GM12878 (cell line): ENCODE measurements around the gene ENGASE.

Experiments used
- BCL11A ChIP-seq: IDR thresholded peaks from 2 replicates; pipeline ENCODE4 v1.6.1; 2011; ENCODE audit warnings: low read depth, low read length
- BCLAF1 ChIP-seq: fragments of 450-650 bp; IDR thresholded peaks from 2 replicates; pipeline ENCODE4 v1.6.1; 2017; ENCODE audit warnings: antibody characterized with exemption, mild to moderate bottlenecking, moderate library complexity
- CHD2 ChIP-seq: IDR thresholded peaks from 2 replicates; pipeline ENCODE4 v1.6.1; 2011; ENCODE audit warnings: low read depth, low read length, improper control_type of control experiment, borderline replicate concordance
- CTCF ChIP-seq, 3 experiments: IDR thresholded peaks in 2 of 3; conservative IDR thresholded peaks in 1 of 3; 2 replicates each; pipeline ENCODE4 v1.5.1; 2011; ENCODE audit warnings: low read depth in 3 of 3, low read length in 3 of 3, mild to moderate bottlenecking in 3 of 3, control low read depth in 2 of 3, moderate library complexity in 2 of 3, inconsistent platforms in 1 of 3, mixed read lengths in 1 of 3; ENCODE audit not compliant: control insufficient read depth in 2 of 3, insufficient read depth in 1 of 3; ENCODE audit errors: extremely low read depth in 1 of 3
- FOS ChIP-seq: IDR thresholded peaks from 3 replicates; pipeline ENCODE4 v1.6.1; 2011; ENCODE audit warnings: borderline replicate concordance; ENCODE audit not compliant: insufficient read length; ENCODE audit errors: extremely low read depth
- MAX ChIP-seq: IDR thresholded peaks from 2 replicates; pipeline ENCODE4 v1.6.1; 2012; ENCODE audit warnings: low read depth, low read length, improper control_type of control experiment
- POLR2AphosphoS5 ChIP-seq: IDR thresholded peaks from 2 replicates; pipeline ENCODE4 v1.6.1; 2011; ENCODE audit warnings: mild to moderate bottlenecking, low read length, inconsistent platforms
- SIX5 ChIP-seq: IDR thresholded peaks from 2 replicates; pipeline ENCODE4 v1.6.1; 2011; ENCODE audit warnings: mild to moderate bottlenecking, low read depth, low read length, moderate library complexity; ENCODE audit not compliant: severe bottlenecking
- SP1 ChIP-seq: IDR thresholded peaks from one replicate; pipeline ENCODE4 v1.6.1; 2011; ENCODE audit warnings: low read depth, low read length
- SREBF2 ChIP-seq: IDR thresholded peaks from 2 replicates; pipeline ENCODE4 v1.6.1; 2012; ENCODE audit warnings: mild to moderate bottlenecking, low read length
- ZBTB40 ChIP-seq: fragments of 450-650 bp; IDR thresholded peaks from 2 replicates; pipeline ENCODE4 v1.6.1; 2016; ENCODE audit warnings: mild to moderate bottlenecking, moderate library complexity, borderline replicate concordance

- TF ChIP-seq MAX (no peak), CTCF (IDR thresholded peaks at IDR 0.05 in 2 of 3, conservative IDR thresholded peaks at IDR 0.05 in 1 of 3; ENCODE audit: control insufficient read depth in 2 of 3, extremely low read depth in 1 of 3, insufficient read depth in 1 of 3, low read depth in 3 of 3, low read length in 3 of 3) (no peak), BCL11A (no peak), ZBTB40 (no peak), CHD2 (no peak), BCLAF1 (no peak), SP1 (no peak), SIX5 (no peak), FOS (no peak), POLR2AphosphoS5 (no peak), SREBF2 (no peak)
Measured at GRCh38 chr17:79064026-79064425, 10.6 kb upstream of the ENGASE start.
